ENCODE data around the gene KHSRP. TPM values are rescaled to one million over a fixed set of nuclear protein-coding genes. Genes with fewer than 3 reads are reported as not detected.

Gene KHSRP
- total and polyA plus RNA-seq, 2 of the 13 experiments (the other 11 are each of a cell fraction or from before 2014, with no cell fraction given) = 72.1 to 129 TPM

DNA sequence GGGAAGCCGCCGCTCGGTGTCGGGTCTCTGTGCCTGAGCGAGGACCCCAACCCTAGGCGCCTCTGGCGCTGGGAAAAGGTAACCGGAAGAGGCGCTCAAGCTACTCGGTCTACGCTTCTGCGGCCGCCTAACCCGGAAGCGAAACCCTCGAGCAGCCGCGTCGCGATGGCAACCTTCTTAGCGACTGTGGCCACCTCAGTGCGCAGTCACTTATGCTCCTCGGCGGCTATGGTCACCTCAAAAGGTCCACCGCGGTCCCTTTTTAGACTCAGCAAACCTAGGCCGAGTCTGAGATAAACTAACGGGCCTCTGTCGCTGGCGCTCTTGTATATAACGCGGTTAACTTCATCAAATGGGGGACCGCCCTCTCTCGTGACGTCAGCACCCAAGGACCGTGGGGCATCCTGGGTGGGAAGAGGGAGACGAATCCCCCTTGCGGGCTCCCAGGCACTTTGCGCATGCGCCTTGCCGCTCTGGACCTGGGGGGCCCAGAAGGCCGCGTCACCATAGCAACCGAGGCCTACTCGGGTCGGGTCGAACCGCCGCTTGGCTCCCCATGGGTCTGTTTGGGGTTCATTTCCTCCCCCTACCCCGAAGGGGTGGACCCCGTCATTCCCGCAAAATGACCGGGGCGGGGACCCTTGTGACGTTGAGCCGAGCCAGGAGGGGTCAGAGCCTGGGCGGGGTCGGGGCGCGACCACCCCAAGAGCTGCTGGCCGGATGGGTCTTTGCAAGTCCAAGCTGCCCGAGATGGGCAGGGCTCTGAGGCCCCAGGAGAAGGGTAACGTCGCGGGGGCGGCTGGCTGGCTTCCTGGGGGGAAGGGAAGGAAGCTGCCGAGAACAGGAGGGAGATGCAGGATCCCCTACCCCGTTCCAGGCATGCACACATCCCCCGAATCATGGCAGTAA, 31.3 kb downstream of the KHSRP start, which contains the start of gene GTF2F1 (continued):
- TF ChIP-seq, protein P1, sequence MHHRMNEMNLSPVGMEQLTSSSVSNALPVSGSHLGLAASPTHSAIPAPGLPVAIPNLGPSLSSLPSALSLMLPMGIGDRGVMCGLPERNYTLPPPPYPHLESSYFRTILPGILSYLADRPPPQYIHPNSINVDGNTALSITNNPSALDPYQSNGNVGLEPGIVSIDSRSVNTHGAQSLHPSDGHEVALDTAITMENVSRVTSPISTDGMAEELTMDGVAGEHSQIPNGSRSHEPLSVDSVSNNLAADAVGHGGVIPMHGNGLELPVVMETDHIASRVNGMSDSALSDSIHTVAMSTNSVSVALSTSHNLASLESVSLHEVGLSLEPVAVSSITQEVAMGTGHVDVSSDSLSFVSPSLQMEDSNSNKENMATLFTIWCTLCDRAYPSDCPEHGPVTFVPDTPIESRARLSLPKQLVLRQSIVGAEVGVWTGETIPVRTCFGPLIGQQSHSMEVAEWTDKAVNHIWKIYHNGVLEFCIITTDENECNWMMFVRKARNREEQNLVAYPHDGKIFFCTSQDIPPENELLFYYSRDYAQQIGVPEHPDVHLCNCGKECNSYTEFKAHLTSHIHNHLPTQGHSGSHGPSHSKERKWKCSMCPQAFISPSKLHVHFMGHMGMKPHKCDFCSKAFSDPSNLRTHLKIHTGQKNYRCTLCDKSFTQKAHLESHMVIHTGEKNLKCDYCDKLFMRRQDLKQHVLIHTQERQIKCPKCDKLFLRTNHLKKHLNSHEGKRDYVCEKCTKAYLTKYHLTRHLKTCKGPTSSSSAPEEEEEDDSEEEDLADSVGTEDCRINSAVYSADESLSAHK (CRISPR knock-in tag; IDR thresholded peaks at IDR 0.05; ENCODE audit: borderline replicate concordance) = no peak
- no peak for TF ChIP-seq ZNF225 (CRISPR knock-in tag; IDR thresholded peaks at IDR 0.05)
- no peak for TF ChIP-seq ZFP37 (CRISPR knock-in tag; IDR thresholded peaks at IDR 0.05; ENCODE audit: borderline replicate concordance)
- TF ChIP-seq GFI1 (CRISPR knock-in tag; IDR thresholded peaks at IDR 0.05; ENCODE audit: borderline replicate concordance) = no peak; the same call in 1 of the 2 replicates
- no peak for TF ChIP-seq ZNF205 (CRISPR knock-in tag; IDR thresholded peaks at IDR 0.05)
- TF ChIP-seq ZNF44 (CRISPR knock-in tag; IDR thresholded peaks at IDR 0.05) = no peak
- TF ChIP-seq ZNF672 (CRISPR knock-in tag; IDR thresholded peaks at IDR 0.05) = no peak
- no peak for TF ChIP-seq ZNF567 (CRISPR knock-in tag; IDR thresholded peaks at IDR 0.05; ENCODE audit: borderline replicate concordance)
- TF ChIP-seq, protein P2, sequence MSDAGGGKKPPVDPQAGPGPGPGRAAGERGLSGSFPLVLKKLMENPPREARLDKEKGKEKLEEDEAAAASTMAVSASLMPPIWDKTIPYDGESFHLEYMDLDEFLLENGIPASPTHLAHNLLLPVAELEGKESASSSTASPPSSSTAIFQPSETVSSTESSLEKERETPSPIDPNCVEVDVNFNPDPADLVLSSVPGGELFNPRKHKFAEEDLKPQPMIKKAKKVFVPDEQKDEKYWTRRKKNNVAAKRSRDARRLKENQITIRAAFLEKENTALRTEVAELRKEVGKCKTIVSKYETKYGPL (CRISPR knock-in tag; IDR thresholded peaks at IDR 0.05) = no peak
- TF ChIP-seq, protein P3, sequence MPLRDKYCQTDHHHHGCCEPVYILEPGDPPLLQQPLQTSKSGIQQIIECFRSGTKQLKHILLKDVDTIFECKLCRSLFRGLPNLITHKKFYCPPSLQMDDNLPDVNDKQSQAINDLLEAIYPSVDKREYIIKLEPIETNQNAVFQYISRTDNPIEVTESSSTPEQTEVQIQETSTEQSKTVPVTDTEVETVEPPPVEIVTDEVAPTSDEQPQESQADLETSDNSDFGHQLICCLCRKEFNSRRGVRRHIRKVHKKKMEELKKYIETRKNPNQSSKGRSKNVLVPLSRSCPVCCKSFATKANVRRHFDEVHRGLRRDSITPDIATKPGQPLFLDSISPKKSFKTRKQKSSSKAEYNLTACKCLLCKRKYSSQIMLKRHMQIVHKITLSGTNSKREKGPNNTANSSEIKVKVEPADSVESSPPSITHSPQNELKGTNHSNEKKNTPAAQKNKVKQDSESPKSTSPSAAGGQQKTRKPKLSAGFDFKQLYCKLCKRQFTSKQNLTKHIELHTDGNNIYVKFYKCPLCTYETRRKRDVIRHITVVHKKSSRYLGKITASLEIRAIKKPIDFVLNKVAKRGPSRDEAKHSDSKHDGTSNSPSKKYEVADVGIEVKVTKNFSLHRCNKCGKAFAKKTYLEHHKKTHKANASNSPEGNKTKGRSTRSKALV (CRISPR knock-in tag; IDR thresholded peaks at IDR 0.05) = no peak
- no peak for TF ChIP-seq TAF15 (IDR thresholded peaks at IDR 0.05; ENCODE audit: low read depth, low read length, poor library complexity, severe bottlenecking)
- 0 out of 2 replicates have a peak, but pooled peaks have one; percentile 1 for TF ChIP-seq XBP1 (CRISPR knock-in tag; IDR thresholded peaks at IDR 0.05)
- no peak for TF ChIP-seq SIN3B (IDR thresholded peaks at IDR 0.05; ENCODE audit: low read length)
- TF ChIP-seq ZNF83 (CRISPR knock-in tag; IDR thresholded peaks at IDR 0.05; ENCODE audit: borderline replicate concordance) = no peak
- TF ChIP-seq CENPX (CRISPR knock-in tag; IDR thresholded peaks at IDR 0.05) = no peak
- no peak for TF ChIP-seq ZBTB3 (CRISPR knock-in tag; IDR thresholded peaks at IDR 0.05; ENCODE audit: borderline replicate concordance, low read depth)
- no peak for TF ChIP-seq NR1H2 (CRISPR knock-in tag; IDR thresholded peaks at IDR 0.05; ENCODE audit: borderline replicate concordance, low read depth)
- TF ChIP-seq HNRNPL (IDR thresholded peaks at IDR 0.05; ENCODE audit: low read depth, low read length) = no peak
- TF ChIP-seq ZNF234 (CRISPR knock-in tag; conservative IDR thresholded peaks at IDR 0.05) = no peak; the same call in 1 of the 2 replicates
- TF ChIP-seq TEAD3 (CRISPR knock-in tag; optimal IDR thresholded peaks at IDR 0.05; ENCODE audit: borderline replicate concordance) = no peak
- 0 out of 2 replicates have a peak, but pooled peaks have one; percentile 53 for TF ChIP-seq ZSCAN31 (CRISPR knock-in tag; IDR thresholded peaks at IDR 0.05; ENCODE audit: low read depth)
- TF ChIP-seq SYNCRIP (IDR thresholded peaks at IDR 0.05; ENCODE audit: insufficient read depth, low read depth, low read length) = no peak
- TF ChIP-seq CHD4 (IDR thresholded peaks at IDR 0.05; ENCODE audit: borderline replicate concordance, low read length) = no peak
- 0 out of 2 replicates have a peak, but pooled peaks have one; percentile 58 for TF ChIP-seq ZNF709 (CRISPR knock-in tag; IDR thresholded peaks at IDR 0.05)
- no peak for TF ChIP-seq NFE2L1 (CRISPR knock-in tag; IDR thresholded peaks at IDR 0.05; ENCODE audit: borderline replicate concordance)
- TF ChIP-seq NKX3-1 (CRISPR knock-in tag; IDR thresholded peaks at IDR 0.05) = no peak
